Gastroesophageal sphincter (tissue), 4 donors: ENCODE results near the gene SLC38A2. TPM values are rescaled to one million over a fixed set of nuclear protein-coding genes. Genes with fewer than 3 reads are reported as not detected.

Experiments used
- ATAC-seq: fragments of 150-250 bp; one replicate; pipeline ENCODE4 v1.9.1; 2016; ENCODE audit warnings: mild to moderate bottlenecking, moderate library complexity
- H3K27ac ChIP-seq, 4 donors: fragments of 200-600 bp; sonication (generic) in 3 of 4; 1 replicate in 3 of 4; 2 replicates in 1 of 4; pipeline ENCODE4 v1.5.1; 2016 to 2019
- H3K27me3 ChIP-seq: fragments of 200-600 bp; sonication (generic); one replicate; pipeline ENCODE4 v1.5.1; 2019
- H3K36me3 ChIP-seq, 2 donors: fragments of 200-600 bp; sonication (generic); one replicate each; pipeline ENCODE4 v1.5.1; 2019; ENCODE audit warnings: control low read depth in 1 of 2
- H3K4me1 ChIP-seq, 3 donors: fragments of 200-600 bp; sonication (generic); 1 replicate in 2 of 3; 2 replicates in 1 of 3; pipeline ENCODE4 v1.5.1; 2016 to 2019; ENCODE audit warnings: control low read depth in 2 of 3
- H3K4me3 ChIP-seq, 2 donors: fragments of 200-600 bp; sonication (generic); one replicate each; pipeline ENCODE4 v1.5.1; 2019; ENCODE audit warnings: mild to moderate bottlenecking in 1 of 2, moderate library complexity in 1 of 2
- H3K9me3 ChIP-seq, 3 donors: fragments of 200-600 bp; sonication (generic); one replicate each; pipeline ENCODE4 v1.5.1; 2017 to 2019; ENCODE audit warnings: control low read depth in 2 of 3
- EP300 ChIP-seq: sonication (generic); formaldehyde crosslinking; IDR thresholded peaks from one replicate; pipeline ENCODE4 v1.6.1; 2017; ENCODE audit warnings: antibody characterized with exemption, mild to moderate bottlenecking
- POLR2A ChIP-seq, 2 donors: fragments of 450-650 bp; IDR thresholded peaks; one replicate each; pipeline ENCODE4 v1.6.1; 2017; ENCODE audit warnings: antibody characterized with exemption in 2 of 2, mild to moderate bottlenecking in 2 of 2, moderate library complexity in 1 of 2
- POLR2AphosphoS5 ChIP-seq: sonication (generic); formaldehyde crosslinking; IDR thresholded peaks from one replicate; pipeline ENCODE4 v1.6.1; 2017; ENCODE audit warnings: antibody characterized with exemption
- WGBS, 2 donors: methylation state at CpG; one replicate each; pipeline ENCODE4 v1.1.5; 2018; ENCODE audit warnings: low coverage in 1 of 2; 5-methylcytosine and 5-hydroxymethylcytosine counted together
- total RNA-seq, 4 donors: library from RNA; depleted of rRNA; stranded (reverse); fragments of >200 nt; gene quantifications; one replicate each; pipeline ENCODE4 v1.1.0, GENCODE V29; 2016
- TF ChIP-seq, protein P1 (sequence below), 4 experiments: fragments of 200-600 bp in 2 of 4; fragments of 450-650 bp in 2 of 4; sonication (generic) in 1 of 4; IDR thresholded peaks; one replicate each; pipeline ENCODE4 v1.5.1; 2017 to 2019; ENCODE audit warnings: antibody characterized with exemption in 4 of 4, mild to moderate bottlenecking in 2 of 4, moderate library complexity in 2 of 4

SLC38A2 gene
- total RNA-seq, 4 donors from 2014 or later = 175 to 271 (median 263) TPM

DNA sequence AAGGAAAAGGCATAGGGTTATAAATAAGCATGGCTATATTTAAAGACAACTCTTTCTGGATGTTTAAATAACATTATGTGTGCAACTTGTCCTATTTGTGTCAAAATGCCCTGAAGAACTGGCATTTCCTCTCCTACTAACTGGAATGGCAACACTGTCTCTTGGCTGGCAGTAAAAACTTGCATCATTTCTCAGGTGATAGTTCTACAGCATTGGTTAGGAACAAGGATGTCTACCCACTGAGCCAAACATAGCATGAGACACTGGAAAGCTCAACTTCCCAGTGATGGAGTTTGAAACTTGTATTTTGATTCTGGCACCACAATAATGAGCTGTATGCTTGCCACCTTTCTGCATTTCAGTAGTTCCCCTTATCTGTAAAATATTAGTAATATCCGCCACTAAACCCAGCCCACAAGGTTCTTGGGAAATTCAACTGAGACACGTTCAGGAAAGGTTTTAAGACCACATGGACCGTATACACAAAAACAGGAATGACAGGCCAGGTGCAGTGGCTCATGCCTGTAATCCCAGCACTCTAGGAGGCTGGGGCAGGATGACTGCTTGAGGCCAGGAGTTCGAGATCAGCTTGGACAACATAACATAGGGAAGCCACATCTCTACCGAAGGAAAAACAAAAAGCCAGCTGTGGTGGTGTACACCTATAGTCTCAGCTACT lies 5.1 kb downstream of the SLC38A2 start:
- TF ChIP-seq, protein P1, sequence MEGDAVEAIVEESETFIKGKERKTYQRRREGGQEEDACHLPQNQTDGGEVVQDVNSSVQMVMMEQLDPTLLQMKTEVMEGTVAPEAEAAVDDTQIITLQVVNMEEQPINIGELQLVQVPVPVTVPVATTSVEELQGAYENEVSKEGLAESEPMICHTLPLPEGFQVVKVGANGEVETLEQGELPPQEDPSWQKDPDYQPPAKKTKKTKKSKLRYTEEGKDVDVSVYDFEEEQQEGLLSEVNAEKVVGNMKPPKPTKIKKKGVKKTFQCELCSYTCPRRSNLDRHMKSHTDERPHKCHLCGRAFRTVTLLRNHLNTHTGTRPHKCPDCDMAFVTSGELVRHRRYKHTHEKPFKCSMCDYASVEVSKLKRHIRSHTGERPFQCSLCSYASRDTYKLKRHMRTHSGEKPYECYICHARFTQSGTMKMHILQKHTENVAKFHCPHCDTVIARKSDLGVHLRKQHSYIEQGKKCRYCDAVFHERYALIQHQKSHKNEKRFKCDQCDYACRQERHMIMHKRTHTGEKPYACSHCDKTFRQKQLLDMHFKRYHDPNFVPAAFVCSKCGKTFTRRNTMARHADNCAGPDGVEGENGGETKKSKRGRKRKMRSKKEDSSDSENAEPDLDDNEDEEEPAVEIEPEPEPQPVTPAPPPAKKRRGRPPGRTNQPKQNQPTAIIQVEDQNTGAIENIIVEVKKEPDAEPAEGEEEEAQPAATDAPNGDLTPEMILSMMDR (IDR thresholded peaks at IDR 0.05) = no peak
- TF ChIP-seq POLR2AphosphoS5 = no peak
- TF ChIP-seq POLR2A (IDR thresholded peaks at IDR 0.05) = no peak
- TF ChIP-seq EP300 = no peak
- H3K4me3 ChIP-seq = peak overlapping the region; percentile 1 to 93
- WGBS, 2 donors = 30 to 42% methylated on average over 4 to 5 of the region's 5 CpGs
- H3K36me3 ChIP-seq = peaks cover 48 to 87% of the 10 kb centered on the region in 2 donors
- ATAC-seq = no peak
- peaks cover 28 to 80% (median 48%) of the 10 kb centered on the region in 3 donors for H3K4me1 ChIP-seq
- peak overlapping the region in 2 of 4 donors; percentile 51 to 99 for H3K27ac ChIP-seq
- no peaks in the 10 kb centered on the region for H3K9me3 ChIP-seq
- H3K27me3 ChIP-seq = no peaks in the 10 kb centered on the region

DNA sequence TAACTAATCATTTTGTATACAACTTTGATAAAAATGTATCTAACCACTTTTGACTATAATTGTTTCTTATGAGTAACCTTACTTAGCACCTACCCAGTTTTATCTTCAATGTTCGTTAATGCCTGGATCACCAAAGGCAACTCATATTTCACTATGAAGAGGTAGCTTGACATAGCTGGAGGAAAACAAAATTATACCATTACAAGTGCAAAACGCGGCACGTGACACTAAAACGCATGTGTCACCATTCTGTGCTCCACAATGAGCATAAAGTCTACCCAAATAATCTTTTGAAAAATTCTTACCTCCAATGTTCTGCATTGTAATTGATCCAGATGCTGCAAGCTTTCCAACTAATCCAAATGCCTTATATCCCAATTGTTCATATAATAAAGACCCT lies 5.8 kb downstream of the SLC38A2 start:
- Histone ChIP-seq H3K9me3 (no peaks in the 10 kb centered on the region), H3K36me3 (peaks cover 54 to 94% of the 10 kb centered on the region in 2 donors), H3K4me1 (peaks cover 28 to 88% (median 53%) of the 10 kb centered on the region in 3 donors), H3K4me3 (peak overlapping the region; percentile 1 to 93), H3K27ac (peak overlapping the region in 1 of 4 donors; percentile 99), H3K27me3 (no peaks in the 10 kb centered on the region)
- TF ChIP-seq EP300 (no peak), POLR2AphosphoS5 (no peak), POLR2A (IDR thresholded peaks at IDR 0.05) (no peak)
- TF ChIP-seq, protein P1 (IDR thresholded peaks at IDR 0.05) = no peak
- 54 to 60% methylated on average over 5 of the region's 5 CpGs for WGBS, 2 donors
- ATAC-seq = no peak

DNA sequence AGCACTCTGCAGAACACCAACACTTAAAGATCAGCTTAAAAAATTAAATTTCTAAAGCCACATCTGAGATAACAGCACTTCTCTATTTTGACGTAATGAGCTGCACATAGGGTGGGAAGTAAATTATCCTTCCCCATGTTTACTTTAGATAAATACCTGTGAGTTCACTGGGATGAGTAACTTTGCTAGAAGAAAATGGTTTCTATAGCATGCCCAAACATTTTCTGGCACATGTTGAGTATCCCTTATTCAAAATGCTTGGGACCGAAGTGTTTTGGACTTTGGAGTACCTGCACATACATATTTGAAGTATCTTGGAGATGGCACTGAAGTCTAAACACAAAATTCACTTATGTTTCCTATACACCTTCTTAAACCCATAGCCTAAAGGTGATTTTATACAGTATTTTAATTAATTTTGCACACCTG lies 6.6 kb downstream of the SLC38A2 start:
- ATAC-seq = no peak
- peaks cover 28 to 96% (median 55%) of the 10 kb centered on the region in 3 donors for H3K4me1 ChIP-seq
- no peaks in the 10 kb centered on the region for H3K9me3 ChIP-seq
- 32 to 43% methylated on average over 2 of the region's 2 CpGs for WGBS, 2 donors
- H3K27ac ChIP-seq = peak overlapping the region in 2 of 4 donors; percentile 12 to 42
- H3K36me3 ChIP-seq = peaks cover 62 to 100% of the 10 kb centered on the region in 2 donors
- no peaks in the 10 kb centered on the region for H3K27me3 ChIP-seq
- TF ChIP-seq EP300 = no peak
- TF ChIP-seq POLR2AphosphoS5 = peak; percentile 43
- H3K4me3 ChIP-seq = peak overlapping the region; percentile 10 to 93

DNA sequence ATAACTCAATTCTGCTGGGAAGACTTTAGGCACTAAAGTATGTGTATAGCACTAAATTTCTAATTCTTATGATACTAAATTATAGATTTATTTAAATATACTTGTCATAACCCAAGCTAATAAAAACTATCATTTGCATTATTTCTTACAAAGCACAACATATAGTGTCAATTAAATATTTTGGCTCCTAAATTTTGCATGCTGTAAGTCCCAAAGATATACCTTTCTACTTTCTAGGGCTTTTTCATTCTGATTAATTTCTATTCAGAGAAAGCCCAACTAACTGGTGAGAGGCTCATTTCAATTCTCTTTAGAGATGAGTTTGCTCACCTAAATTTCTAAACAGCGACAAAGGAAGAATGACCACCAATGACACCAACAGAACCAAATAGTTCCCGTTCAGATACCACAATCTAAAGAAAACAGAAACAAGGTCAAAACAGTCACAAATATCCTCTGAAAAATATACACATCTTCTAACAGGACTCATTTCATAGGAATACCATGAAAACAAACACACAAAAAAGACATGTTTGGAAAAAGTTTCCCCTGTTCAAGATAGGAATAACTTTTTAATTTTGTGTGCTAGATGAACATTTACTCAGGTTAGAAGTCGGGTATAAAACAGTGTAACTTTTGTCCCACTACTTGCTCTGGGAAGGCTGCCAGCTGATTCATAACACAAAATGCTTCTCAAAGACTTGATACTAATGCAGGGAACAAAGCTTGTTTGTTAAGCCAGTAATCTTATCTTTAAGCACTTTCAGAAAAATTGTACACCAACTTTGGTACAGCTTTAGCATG lies 7.6 kb downstream of the SLC38A2 start:
- peaks cover 28 to 99% (median 55%) of the 10 kb centered on the region in 3 donors for H3K4me1 ChIP-seq
- no peak for ATAC-seq
- TF ChIP-seq POLR2AphosphoS5 = peak; percentile 33
- TF ChIP-seq EP300 = no peak
- no peaks in the 10 kb centered on the region for H3K27me3 ChIP-seq
- 26 to 41% methylated on average over 3 of the region's 3 CpGs for WGBS, 2 donors
- no peaks in the 10 kb centered on the region for H3K9me3 ChIP-seq
- peak overlapping the region in 3 of 4 donors; percentile 12 to 42 (median 13) for H3K27ac ChIP-seq
- H3K36me3 ChIP-seq = peaks cover 69 to 100% of the 10 kb centered on the region in 2 donors
- H3K4me3 ChIP-seq = peak overlapping the region in 1 of 2 donors; percentile 93

DNA sequence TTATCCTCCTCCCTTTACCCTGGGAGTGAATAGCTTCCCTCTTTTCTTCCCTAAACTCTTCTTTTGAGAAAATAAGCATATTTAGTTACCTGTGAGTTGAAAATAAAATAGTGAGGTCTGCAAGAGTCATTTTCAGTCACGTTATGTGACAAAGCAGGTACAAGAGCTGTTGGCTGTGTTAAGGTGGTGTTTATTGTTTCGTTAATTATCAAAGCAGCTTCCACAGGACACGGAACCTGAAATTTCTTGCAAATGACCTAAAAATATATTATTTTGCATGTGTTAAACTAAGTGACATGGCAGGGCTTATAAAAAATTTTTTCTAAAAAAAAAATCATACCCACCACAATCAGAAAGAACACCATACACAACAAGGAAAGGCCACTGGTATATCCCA lies 8.3 kb downstream of the SLC38A2 start:
- no peaks in the 10 kb centered on the region for H3K27me3 ChIP-seq

More for the DNA sequence above, 8.3 kb downstream of the SLC38A2 start:
- Histone ChIP-seq H3K27ac (peak overlapping the region in 1 of 4 donors; percentile 42), H3K9me3 (no peaks in the 10 kb centered on the region), H3K36me3 (peaks cover 70 to 100% of the 10 kb centered on the region in 2 donors), H3K4me1 (peaks cover 25 to 99% (median 55%) of the 10 kb centered on the region in 3 donors), H3K4me3 (no peak overlapping the region)
- ATAC-seq = no peak
- WGBS, 2 donors = 68 to 70% methylated on average over 3 of the region's 3 CpGs
- TF ChIP-seq POLR2A (IDR thresholded peaks at IDR 0.05) (no peak), POLR2AphosphoS5 (no peak), EP300 (no peak)
- TF ChIP-seq, protein P1 (IDR thresholded peaks at IDR 0.05) = no peak
